HG03097 (cell line): ENCODE data around the gene SCNN1G.
"Not testable (repeated sequence)": the region's sequence is repeated elsewhere in the genome, so short reads cannot be mapped to it uniquely, and the experiment has no call there.

ENCODE experiments used
- ATAC-seq: cut with Tn5 transposase; IDR thresholded peaks from one replicate; pipeline ENCODE4 v1.9.1; 2021; ENCODE audit not compliant: unreplicated experiment, low FRiP score

SCNN1G gene

GRCh38 chr16:23182679-23183542, at the start of gene SCNN1G:
Gene SCNN1G, plus strand, starts transcription at chr16:23182745. Its CDS starts 3,527 bp downstream, at chr16:23186272.
- peak; percentile 14 for ATAC-seq

GRCh38 chr16:23132775-23133463, 49.6 kb upstream of the SCNN1G start:
- no peak for ATAC-seq

- no peak for ATAC-seq
Measured at GRCh38 chr16:23134274-23134673, 48.3 kb upstream of the SCNN1G start.

- ATAC-seq = no peak
Measured at GRCh38 chr16:23137256-23137655, 45.3 kb upstream of the SCNN1G start.

- no peak for ATAC-seq
Measured at GRCh38 chr16:23137818-23138217, 44.7 kb upstream of the SCNN1G start.

GRCh38 chr16:23140107-23140506, 42.4 kb upstream of the SCNN1G start:
- no peak for ATAC-seq

- no peak for ATAC-seq
Measured at GRCh38 chr16:23141033-23141432, 41.5 kb upstream of the SCNN1G start.

GRCh38 chr16:23141500-23141899, 41.0 kb upstream of the SCNN1G start:
- no peak for ATAC-seq

GRCh38 chr16:23141959-23142740, 40.4 kb upstream of the SCNN1G start:
- ATAC-seq = no peak

GRCh38 chr16:23143391-23143790, 39.2 kb upstream of the SCNN1G start:
- ATAC-seq = no peak

GRCh38 chr16:23144393-23144792, 38.2 kb upstream of the SCNN1G start:
- not testable (repeated sequence) for ATAC-seq

GRCh38 chr16:23145186-23145585, 37.4 kb upstream of the SCNN1G start:
- no peak for ATAC-seq

- ATAC-seq = no peak
Measured at GRCh38 chr16:23145608-23146007, 36.9 kb upstream of the SCNN1G start.

GRCh38 chr16:23146877-23147601, 35.5 kb upstream of the SCNN1G start:
- no peak for ATAC-seq

GRCh38 chr16:23147666-23148065, 34.9 kb upstream of the SCNN1G start:
- ATAC-seq = no peak

- no peak for ATAC-seq
Measured at GRCh38 chr16:23148166-23148512, 34.4 kb upstream of the SCNN1G start.

GRCh38 chr16:23148513-23149266, 33.9 kb upstream of the SCNN1G start:
- peak; percentile 35 for ATAC-seq

- ATAC-seq = peak; percentile 97
Measured at GRCh38 chr16:23149267-23149992, 33.1 kb upstream of the SCNN1G start, which contains the start of gene USP31. Gene USP31, minus strand, starts transcription at chr16:23149452. Its CDS starts 182 bp downstream, at chr16:23149270.

- ATAC-seq = no peak
Measured at GRCh38 chr16:23149993-23150364, 32.6 kb upstream of the SCNN1G start.
